PC-3 (cell line): Measurements from ENCODE around the gene MARK3. TPM values are rescaled to one million over a fixed set of nuclear protein-coding genes. Genes with fewer than 3 reads are reported as not detected.

Experiments used
- ATAC-seq: fragments of 200-7000 bp; cut with Tn5 transposase; 2 replicates; pipeline ENCODE4 v1.9.1; 2020; ENCODE audit warnings: mild to moderate bottlenecking, moderate library complexity
- BruUV-seq: library from RNA; stranded (reverse); fragments of 400-500 nt; replicated peaks from 2 replicates; lab custom pipeline; 2021; lab: Mats Ljungman, UMichigan
- CTCF ChIA-PET: fragments of 300-600 bp; sonication (Branson Sonifier 250); formaldehyde crosslinking; loops from one replicate; lab custom pipeline; 2022; ENCODE audit warnings: antibody characterized with exemption; lab: Charles Lee
- POLR2A ChIA-PET: fragments of 300-600 bp; sonication (Branson Sonifier 250); formaldehyde crosslinking; loops from one replicate; lab custom pipeline; 2022; ENCODE audit warnings: antibody characterized with exemption; ENCODE audit not compliant: unreplicated experiment; lab: Charles Lee
- DNase-seq: peaks from one replicate; pipeline ENCODE4 v3.0.0-alpha.2; 2015
- H2AFZ ChIP-seq: fragments of 300-600 bp; sonication (generic); 2 replicates; pipeline ENCODE4 v1.6.0; 2016; ENCODE audit warnings: antibody characterized with exemption, low read length
- H3F3A ChIP-seq: fragments of 300-600 bp; sonication (generic); one replicate; pipeline ENCODE4 v1.6.0; 2017; ENCODE audit warnings: antibody characterized with exemption, low read length, control low read depth, mild to moderate bottlenecking; ENCODE audit not compliant: unreplicated experiment
- H3K27ac ChIP-seq: fragments of 300-600 bp; sonication (generic); 2 replicates; pipeline ENCODE4 v1.5.1; 2016; ENCODE audit warnings: mild to moderate bottlenecking, low read length
- H3K27me3 ChIP-seq: fragments of 300-600 bp; sonication (generic); 2 replicates; pipeline ENCODE4 v1.6.1; 2016; ENCODE audit warnings: low read length, mixed read lengths
- H3K36me3 ChIP-seq: fragments of 300-600 bp; sonication (generic); 2 replicates; pipeline ENCODE4 v1.6.1; 2016; ENCODE audit warnings: low read depth, mixed run types, low read length, mixed read lengths
- H3K4me1 ChIP-seq: fragments of 300-600 bp; sonication (generic); 2 replicates; pipeline ENCODE4 v1.5.1; 2016; ENCODE audit warnings: low read length; ENCODE audit not compliant: insufficient read depth
- H3K4me2 ChIP-seq: fragments of 300-600 bp; sonication (generic); 2 replicates; pipeline ENCODE4 v1.6.0; 2016; ENCODE audit warnings: low read length
- H3K4me3 ChIP-seq: fragments of 300-600 bp; sonication (generic); 2 replicates; pipeline ENCODE4 v1.5.1; 2016; ENCODE audit warnings: mild to moderate bottlenecking, low read length, mixed read lengths
- H3K79me2 ChIP-seq: fragments of 300-600 bp; sonication (generic); 2 replicates; pipeline ENCODE4 v1.6.1; 2017; ENCODE audit warnings: low read length, mixed read lengths
- H3K9ac ChIP-seq: fragments of 300-600 bp; sonication (generic); 2 replicates; pipeline ENCODE4 v1.6.0; 2016; ENCODE audit warnings: mild to moderate bottlenecking, low read length
- H3K9me2 ChIP-seq: fragments of 300-600 bp; sonication (generic); replicated peaks from 2 replicates; pipeline ENCODE4 v1.6.1; 2016; ENCODE audit warnings: mixed run types, low read length, mixed read lengths
- H3K9me3 ChIP-seq: fragments of 300-600 bp; sonication (generic); 2 replicates; pipeline ENCODE4 v1.6.1; 2016; ENCODE audit warnings: low read length, mixed read lengths
- H4K20me1 ChIP-seq: fragments of 300-600 bp; sonication (generic); 2 replicates; pipeline ENCODE4 v1.6.1; 2016; ENCODE audit warnings: low read length, mixed read lengths
- CTCF ChIP-seq: fragments of 300-600 bp; sonication (generic); conservative IDR thresholded peaks from 2 replicates; pipeline ENCODE4 v1.5.1; 2017; ENCODE audit warnings: antibody characterized with exemption, low read depth, mild to moderate bottlenecking, low read length
- EZH2 ChIP-seq: fragments of 300-600 bp; sonication (generic); IDR thresholded peaks from one replicate; pipeline ENCODE4 v1.6.1; 2017; ENCODE audit warnings: antibody characterized with exemption, mild to moderate bottlenecking, low read length; ENCODE audit not compliant: unreplicated experiment
- EZH2phosphoT487 ChIP-seq: fragments of 300-600 bp; sonication (generic); IDR thresholded peaks from 2 replicates; pipeline ENCODE4 v1.6.1; 2018; ENCODE audit warnings: mild to moderate bottlenecking, antibody characterized with exemption, low read length, borderline replicate concordance
- intact Hi-C: fragments of 100-400 bp; cut with micrococcal nuclease; formaldehyde crosslinking; loops from 2 replicates; pipeline ENCODE4 v1.9.0; 2023
- total RNA-seq: library from RNA; depleted of rRNA; stranded (reverse); fragments of >200 nt; gene quantifications from 2 replicates; pipeline ENCODE4 v1.2.3, GENCODE V29; 2014

The MARK3 gene
- total RNA-seq, 1 experiment from 2014 or later: 69.9 TPM

DNA sequence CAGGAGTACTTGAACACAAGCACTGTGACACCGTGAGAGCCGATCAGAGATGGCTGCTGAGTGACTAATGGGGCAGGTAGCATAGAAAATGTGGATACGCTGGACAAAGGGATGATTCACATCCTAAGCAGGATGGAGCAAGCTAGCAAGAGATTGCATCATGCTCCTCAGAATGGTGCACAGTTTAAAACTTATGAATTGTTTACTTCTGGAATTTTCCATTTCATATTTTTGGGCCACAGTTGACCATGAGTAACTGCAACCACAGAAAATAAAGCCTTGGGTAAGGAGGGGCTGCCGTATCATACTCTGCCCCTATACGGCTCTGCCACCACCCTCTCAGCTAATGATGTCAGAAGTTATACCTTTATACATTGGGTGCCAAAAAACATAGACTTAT, 23.3 kb upstream of the MARK3 start:
- POLR2A ChIA-PET: interaction anchor here (0.9 kb wide), 1 partner anchor 11 kb away, joined by 4 read pairs; no protein-coding TSS in a partner anchor
- H3K9ac ChIP-seq: peak overlapping the region; percentile 45
- H3K27me3 ChIP-seq: no peaks in the 10 kb centered on the region
- H3K4me1 ChIP-seq: peaks cover 16% of the 10 kb centered on the region
- no peaks in the 10 kb centered on the region for H3K36me3 ChIP-seq
- no peaks in the 10 kb centered on the region for H3K9me2 ChIP-seq
- no peak overlapping the region for H3K4me3 ChIP-seq
- H3K9me3 ChIP-seq: peaks cover 7% of the 10 kb centered on the region; the same call in 1 of the 2 replicates
- ATAC-seq (peak; percentile 98), DNase-seq (peak; percentile 97)
- peak overlapping the region; percentile 90 for H3K27ac ChIP-seq
- TF ChIP-seq EZH2 (no peak), EZH2phosphoT487 (no peak), CTCF (no peak)
- intact Hi-C loops: loop anchor here (1.0 to 2.0 kb wide), 3 partner anchors 10 to 28 kb away; partner anchors contain the start of gene EIF5
- H3K79me2 ChIP-seq: no peaks in the 10 kb centered on the region
- peaks cover 7% of the 10 kb centered on the region for H3F3A ChIP-seq
- BruUV-seq: no TSS peak
- no peaks in the 10 kb centered on the region for H4K20me1 ChIP-seq
- peak overlapping the region; percentile 53 for H2AFZ ChIP-seq
- CTCF ChIA-PET: no interaction called here
- H3K4me2 ChIP-seq: peak overlapping the region; percentile 45

- Histone ChIP-seq H3K79me2 (no peaks in the 10 kb centered on the region), H3K4me2 (no peak overlapping the region), H3K27ac (peak overlapping the region; percentile 90), H3K9ac (peak overlapping the region; percentile 34), H3F3A (peaks cover 7% of the 10 kb centered on the region), H3K4me3 (no peak overlapping the region; the same call in 1 of the 2 replicates), H3K9me3 (peaks cover 7% of the 10 kb centered on the region; the same call in 1 of the 2 replicates), H2AFZ (no peak overlapping the region), H3K27me3 (no peaks in the 10 kb centered on the region), H3K36me3 (no peaks in the 10 kb centered on the region), H3K4me1 (peaks cover 16% of the 10 kb centered on the region), H4K20me1 (no peaks in the 10 kb centered on the region), H3K9me2 (no peaks in the 10 kb centered on the region)
- POLR2A ChIA-PET: interaction anchor here (0.9 kb wide), 1 partner anchor 10 kb away, joined by 4 read pairs; no protein-coding TSS in a partner anchor
- TF ChIP-seq EZH2phosphoT487 (no peak), EZH2 (no peak), CTCF (no peak)
- no TSS peak for BruUV-seq
- DNase-seq (peak; percentile 55), ATAC-seq (no peak)
- intact Hi-C loops: loop anchor here (1.0 to 2.0 kb wide), 2 partner anchors 10 to 24 kb away; no protein-coding TSS in a partner anchor
- CTCF ChIA-PET: no interaction called here
Measured at GRCh38 chr14:103362780-103363179, 22.4 kb upstream of the MARK3 start.

DNA sequence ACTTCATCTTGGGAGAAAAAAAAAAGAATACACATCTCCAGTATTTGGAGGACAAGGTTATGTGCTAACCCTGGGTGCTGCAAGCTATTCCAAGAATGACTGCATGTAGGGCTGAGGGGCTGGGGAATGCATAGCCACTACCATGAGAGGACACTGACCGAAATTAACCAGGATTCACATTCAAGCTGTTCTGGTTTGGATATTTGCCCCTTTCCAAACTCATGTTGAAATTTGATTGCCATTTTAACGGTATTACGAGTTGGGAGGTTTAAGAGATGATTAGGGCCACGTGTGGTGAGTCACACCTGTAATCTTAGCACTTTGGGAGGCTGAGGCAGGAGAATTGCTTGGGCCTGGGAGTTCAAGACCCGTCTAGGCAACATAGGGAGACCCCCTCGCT, 18.5 kb upstream of the MARK3 start:
- intact Hi-C loops: no loop called here
- ATAC-seq: no peak
- BruUV-seq: no TSS peak
- H3K4me1 ChIP-seq: peaks cover 16% of the 10 kb centered on the region
- H3K4me2 ChIP-seq: no peak overlapping the region
- no peaks in the 10 kb centered on the region for H3K36me3 ChIP-seq
- H3K9me3 ChIP-seq: peaks cover 7% of the 10 kb centered on the region; the same call in 1 of the 2 replicates
- H3K9me2 ChIP-seq: no peaks in the 10 kb centered on the region
- DNase-seq: no peak
- H3K9ac ChIP-seq: no peak overlapping the region
- H3K4me3 ChIP-seq: no peak overlapping the region
- ChIA-PET CTCF (no interaction called here), POLR2A (no interaction called here)
- H3K79me2 ChIP-seq: no peaks in the 10 kb centered on the region
- no peak overlapping the region for H3K27ac ChIP-seq
- H3F3A ChIP-seq: peaks cover 7% of the 10 kb centered on the region
- H2AFZ ChIP-seq: no peak overlapping the region
- no peaks in the 10 kb centered on the region for H3K27me3 ChIP-seq
- TF ChIP-seq CTCF (no peak), EZH2 (no peak), EZH2phosphoT487 (no peak)
- no peaks in the 10 kb centered on the region for H4K20me1 ChIP-seq
